GM12892 (cell line): Measurements from ENCODE around the gene FAM136A.

Source experiments
- POLR2A ChIP-seq: IDR thresholded peaks from 2 replicates; pipeline ENCODE4 v1.6.1; 2011; ENCODE audit warnings: low read depth, low read length, control low read depth
- POLR2AphosphoS5 ChIP-seq: IDR thresholded peaks from 2 replicates; pipeline ENCODE4 v1.6.1; 2011; ENCODE audit warnings: low read depth, low read length, control low read depth

- TF ChIP-seq POLR2A (no peak), POLR2AphosphoS5 (no peak)
Observed at GRCh38 chr2:70261501-70261900, 40.4 kb downstream of the FAM136A start.
